HepG2 (cell line): ENCODE results near the gene IER2. TPM values are rescaled to one million over a fixed set of nuclear protein-coding genes. Genes with fewer than 3 reads are reported as not detected.

Experiments
- AGO1 ChIP-seq: fragments of 200-400 bp; formaldehyde crosslinking; IDR thresholded peaks from 2 replicates; pipeline ENCODE4 v1.6.1; 2017; ENCODE audit warnings: mild to moderate bottlenecking, low read depth, low read length, moderate library complexity; ENCODE audit not compliant: poor library complexity, severe bottlenecking
- ARID2 ChIP-seq: sonication (generic); formaldehyde crosslinking; IDR thresholded peaks from 2 replicates; pipeline ENCODE4 v1.8.1; 2022; ENCODE audit warnings: mild to moderate bottlenecking, missing genetic modification reagents, borderline replicate concordance
- FOXP4 ChIP-seq: sonication (generic); formaldehyde crosslinking; IDR thresholded peaks from 2 replicates; pipeline ENCODE4 v1.4.0; 2020; ENCODE audit warnings: missing genetic modification reagents
- GATAD1 ChIP-seq: IDR thresholded peaks from 2 replicates; pipeline ENCODE4 v1.6.1; 2016; ENCODE audit warnings: missing genetic modification reagents, missing compliant biosample characterization
- JUN ChIP-seq: sonication (generic); formaldehyde crosslinking; IDR thresholded peaks from 2 replicates; pipeline ENCODE4 v1.4.0; 2020; ENCODE audit warnings: mild to moderate bottlenecking, missing genetic modification reagents
- KLF6 ChIP-seq: IDR thresholded peaks from 2 replicates; pipeline ENCODE4 v1.8.0; 2016; ENCODE audit warnings: missing biosample characterization, missing genetic modification reagents
- MAX ChIP-seq: IDR thresholded peaks from 2 replicates; pipeline ENCODE4 v1.6.1; 2012; ENCODE audit warnings: inconsistent platforms
- MBD4 ChIP-seq: IDR thresholded peaks from 2 replicates; pipeline ENCODE4 v1.6.1; 2012; ENCODE audit warnings: low read length, inconsistent platforms, borderline replicate concordance
- MED1 ChIP-seq: sonication (generic); formaldehyde crosslinking; IDR thresholded peaks from 2 replicates; pipeline ENCODE4 v1.4.0; 2020; ENCODE audit warnings: missing genetic modification reagents
- MXI1 ChIP-seq: IDR thresholded peaks from 3 replicates; pipeline ENCODE4 v1.6.1; 2012; ENCODE audit warnings: low read depth, low read length, inconsistent platforms, borderline replicate concordance
- PCBP1 ChIP-seq: fragments of 200-400 bp; formaldehyde crosslinking; IDR thresholded peaks from 2 replicates; pipeline ENCODE4 v1.6.1; 2017; ENCODE audit warnings: mild to moderate bottlenecking, low read depth, low read length, borderline replicate concordance
- SP4 ChIP-seq: sonication (generic); formaldehyde crosslinking; IDR thresholded peaks from 2 replicates; pipeline ENCODE4 v1.8.1; 2023; ENCODE audit warnings: mild to moderate bottlenecking, missing genetic modification reagents
- ZBTB34 ChIP-seq: sonication (generic); formaldehyde crosslinking; IDR thresholded peaks from 2 replicates; pipeline ENCODE4 v1.8.0; 2022; ENCODE audit warnings: mild to moderate bottlenecking, missing genetic modification reagents
- ZNF652 ChIP-seq: IDR thresholded peaks from 2 replicates; pipeline ENCODE4 v1.6.1; 2016; ENCODE audit warnings: low read depth, borderline replicate concordance
- ZNF687 ChIP-seq: sonication (generic); formaldehyde crosslinking; IDR thresholded peaks from 2 replicates; pipeline ENCODE4 v1.5.1; 2020; ENCODE audit warnings: mild to moderate bottlenecking, missing genetic modification reagents, moderate library complexity
- ZSCAN22 ChIP-seq: sonication (generic); formaldehyde crosslinking; IDR thresholded peaks from 2 replicates; pipeline ENCODE4 v1.4.0; 2020; ENCODE audit warnings: mild to moderate bottlenecking, missing genetic modification reagents
- ZUFSP ChIP-seq: sonication (generic); formaldehyde crosslinking; IDR thresholded peaks from 2 replicates; pipeline ENCODE4 v1.9.0; 2021; ENCODE audit warnings: missing genetic modification reagents, mild to moderate bottlenecking, borderline replicate concordance
- polyA plus RNA-seq, 8 experiments: library from polyadenylated mRNA; depleted of rRNA in 3 of 8; stranded (reverse) in 7 of 8; unstranded in 1 of 8; fragments of >200 nt; fragmentation: Illumina TruSeq in 4 of 8; extraction: Trizol in 4 of 8; gene quantifications; 2 replicates each; pipeline versions ENCODE4 v1.2.1 to v1.2.3, GENCODE V29; 2011 to 2016; ENCODE audit warnings: low read depth in 4 of 8, missing spikeins in 1 of 8, mixed read lengths in 1 of 8; ENCODE audit not compliant: insufficient read depth in 1 of 8
- total RNA-seq, 5 experiments: library from RNA; depleted of rRNA; stranded (reverse); fragments of >200 nt; fragmentation: Illumina TruSeq; extraction: Trizol; gene quantifications; 2 replicates each; pipeline ENCODE4 v1.2.3, GENCODE V29; 2016; ENCODE audit warnings: low read depth in 1 of 5

Gene IER2
- total and polyA plus RNA-seq, 2 of the 13 experiments (the other 11 are each of a cell fraction or from before 2014, with no cell fraction given) = 10.1 to 14.3 TPM

- peak; percentile 53; the same call in 1 of the 2 replicates for TF ChIP-seq ZBTB34 (CRISPR knock-in tag)
- peak; percentile 91; the same call in 2 of the 3 replicates for TF ChIP-seq MXI1
- no peak for TF ChIP-seq MBD4
- TF ChIP-seq GATAD1 (CRISPR knock-in tag) = peak; percentile 92
- TF ChIP-seq KLF6 (CRISPR knock-in tag) = 0 out of 2 replicates have a peak, but pooled peaks have one; percentile 56
- TF ChIP-seq MED1 (CRISPR knock-in tag) = peak; percentile 89
- 0 out of 2 replicates have a peak, but pooled peaks have one; percentile 52 for TF ChIP-seq PCBP1
- peak; percentile 84 for TF ChIP-seq ZNF687 (CRISPR knock-in tag)
- peak; percentile 31; the same call in 1 of the 2 replicates for TF ChIP-seq ZNF652 (CRISPR knock-in tag)
- peak; percentile 64 for TF ChIP-seq FOXP4 (CRISPR knock-in tag)
- no peak for TF ChIP-seq ZUFSP (CRISPR knock-in tag)
- 0 out of 2 replicates have a peak, but pooled peaks have one; percentile 83 for TF ChIP-seq ARID2
- TF ChIP-seq JUN (CRISPR knock-in tag) = 0 out of 2 replicates have a peak, but pooled peaks have one; percentile 47
- peak; percentile 85 for TF ChIP-seq SP4 (CRISPR knock-in tag)
- TF ChIP-seq MAX = peak; percentile 82
- TF ChIP-seq ZSCAN22 (CRISPR knock-in tag) = no peak
- TF ChIP-seq AGO1 = peak; percentile 22
Observed at GRCh38 chr19:13150187-13150930, at the start of gene IER2, which contains the start of gene STX10 (continued).
